ENCODE data around the gene LRRC1. TPM values are rescaled to one million over a fixed set of nuclear protein-coding genes. Genes with fewer than 3 reads are reported as not detected.

The LRRC1 gene
- total RNA-seq, 1 experiment from 2014 or later: 18.1 TPM

- no peaks in the 10 kb centered on the region for H3K9me3 ChIP-seq (ENCODE audit: low read length)
- no peaks in the 10 kb centered on the region for H3K27me3 ChIP-seq (ENCODE audit: low read length)
- H2AFZ ChIP-seq (ENCODE audit: low read length): no peak overlapping the region
- H3K4me3 ChIP-seq (ENCODE audit: low read length): no peak overlapping the region
- no peak overlapping the region for H3K9ac ChIP-seq (ENCODE audit: low read length)
- no peak for TF ChIP-seq EZH2phosphoT487 (IDR thresholded peaks at IDR 0.05; ENCODE audit: borderline replicate concordance, low read length)
- TF ChIP-seq EZH2 (IDR thresholded peaks at IDR 0.05; ENCODE audit: low read length, unreplicated experiment): no peak
- TF ChIP-seq, protein P1, sequence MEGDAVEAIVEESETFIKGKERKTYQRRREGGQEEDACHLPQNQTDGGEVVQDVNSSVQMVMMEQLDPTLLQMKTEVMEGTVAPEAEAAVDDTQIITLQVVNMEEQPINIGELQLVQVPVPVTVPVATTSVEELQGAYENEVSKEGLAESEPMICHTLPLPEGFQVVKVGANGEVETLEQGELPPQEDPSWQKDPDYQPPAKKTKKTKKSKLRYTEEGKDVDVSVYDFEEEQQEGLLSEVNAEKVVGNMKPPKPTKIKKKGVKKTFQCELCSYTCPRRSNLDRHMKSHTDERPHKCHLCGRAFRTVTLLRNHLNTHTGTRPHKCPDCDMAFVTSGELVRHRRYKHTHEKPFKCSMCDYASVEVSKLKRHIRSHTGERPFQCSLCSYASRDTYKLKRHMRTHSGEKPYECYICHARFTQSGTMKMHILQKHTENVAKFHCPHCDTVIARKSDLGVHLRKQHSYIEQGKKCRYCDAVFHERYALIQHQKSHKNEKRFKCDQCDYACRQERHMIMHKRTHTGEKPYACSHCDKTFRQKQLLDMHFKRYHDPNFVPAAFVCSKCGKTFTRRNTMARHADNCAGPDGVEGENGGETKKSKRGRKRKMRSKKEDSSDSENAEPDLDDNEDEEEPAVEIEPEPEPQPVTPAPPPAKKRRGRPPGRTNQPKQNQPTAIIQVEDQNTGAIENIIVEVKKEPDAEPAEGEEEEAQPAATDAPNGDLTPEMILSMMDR (conservative IDR thresholded peaks at IDR 0.05; ENCODE audit: low read depth, low read length): no peak
- H3K4me2 ChIP-seq (ENCODE audit: low read length): no peak overlapping the region
- BruUV-seq (replicated peaks): no TSS peak
- no peak for ATAC-seq
- no peaks in the 10 kb centered on the region for H4K20me1 ChIP-seq (ENCODE audit: low read length)
- ChIA-PET POLR2A (ENCODE audit: unreplicated experiment) (no interaction called here), CTCF (no interaction called here)
- H3K9me2 ChIP-seq (replicated peaks; ENCODE audit: low read length): no peaks in the 10 kb centered on the region
- H3K36me3 ChIP-seq (ENCODE audit: low read depth, low read length): peaks cover 4% of the 10 kb centered on the region; the same call in 1 of the 2 replicates
- intact Hi-C loops (cut with micrococcal nuclease): loop anchor here (10.0 kb wide), 1 partner anchor 128 kb away; the partner anchor contains the start of gene LRRC1
- no peaks in the 10 kb centered on the region for H3F3A ChIP-seq (ENCODE audit: low read length, unreplicated experiment)
- H3K4me1 ChIP-seq (ENCODE audit: insufficient read depth, low read length): peaks cover 17% of the 10 kb centered on the region
- no peak overlapping the region for H3K27ac ChIP-seq (ENCODE audit: low read length)
- H3K79me2 ChIP-seq (ENCODE audit: low read length): no peaks in the 10 kb centered on the region
- DNase-seq: no peak
Observed at GRCh38 chr6:53922539-53922981, 127.8 kb downstream of the LRRC1 start.

DNA sequence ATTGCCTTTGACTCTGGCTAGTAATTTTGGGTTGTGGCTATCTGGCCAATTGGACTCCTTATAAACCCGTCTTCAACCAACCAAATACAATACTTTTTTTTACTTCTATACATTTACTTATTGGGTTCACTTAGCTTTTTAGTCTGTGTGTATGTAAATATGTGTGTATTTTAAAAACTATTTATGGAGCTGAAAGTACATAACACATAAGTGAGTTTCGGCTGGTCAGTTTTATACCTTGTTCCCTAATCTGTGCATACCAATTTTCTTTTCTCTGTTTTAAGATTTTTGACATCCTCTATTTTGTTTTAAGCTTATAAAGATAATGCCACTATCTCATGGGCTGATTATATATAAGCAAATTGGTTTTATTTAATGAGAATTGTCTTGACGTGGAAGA, 129.5 kb downstream of the LRRC1 start:
- H3K79me2 ChIP-seq (ENCODE audit: low read length): no peaks in the 10 kb centered on the region
- TF ChIP-seq EZH2phosphoT487 (IDR thresholded peaks at IDR 0.05; ENCODE audit: borderline replicate concordance, low read length) (no peak), EZH2 (IDR thresholded peaks at IDR 0.05; ENCODE audit: low read length, unreplicated experiment) (no peak)
- TF ChIP-seq, protein P1 (conservative IDR thresholded peaks at IDR 0.05; ENCODE audit: low read depth, low read length): no peak
- BruUV-seq (replicated peaks): no TSS peak
- ChIA-PET CTCF (no interaction called here), POLR2A (ENCODE audit: unreplicated experiment) (interaction anchor here (0.5 to 0.7 kb wide), 2 partner anchors 123 to 194 kb away, joined by 3 to 4 read pairs; no protein-coding TSS in a partner anchor)
- H3K36me3 ChIP-seq (ENCODE audit: low read depth, low read length): peaks cover 4% of the 10 kb centered on the region; the same call in 1 of the 2 replicates
- no peak overlapping the region for H3K4me3 ChIP-seq (ENCODE audit: low read length)
- H3F3A ChIP-seq (ENCODE audit: low read length, unreplicated experiment): no peaks in the 10 kb centered on the region
- no peaks in the 10 kb centered on the region for H3K27me3 ChIP-seq (ENCODE audit: low read length)
- no peak overlapping the region for H3K27ac ChIP-seq (ENCODE audit: low read length)
- H2AFZ ChIP-seq (ENCODE audit: low read length): no peak overlapping the region
- intact Hi-C loops (cut with micrococcal nuclease): loop anchor here (10.0 kb wide), 1 partner anchor 129 kb away; the partner anchor contains the start of gene LRRC1
- H3K9me2 ChIP-seq (replicated peaks; ENCODE audit: low read length): no peaks in the 10 kb centered on the region
- DNase-seq: no peak
- no peak overlapping the region for H3K4me2 ChIP-seq (ENCODE audit: low read length)
- H4K20me1 ChIP-seq (ENCODE audit: low read length): no peaks in the 10 kb centered on the region
- H3K4me1 ChIP-seq (ENCODE audit: insufficient read depth, low read length): peaks cover 29% of the 10 kb centered on the region
- no peak overlapping the region for H3K9ac ChIP-seq (ENCODE audit: low read length)
- ATAC-seq: no peak
- no peaks in the 10 kb centered on the region for H3K9me3 ChIP-seq (ENCODE audit: low read length)

DNA sequence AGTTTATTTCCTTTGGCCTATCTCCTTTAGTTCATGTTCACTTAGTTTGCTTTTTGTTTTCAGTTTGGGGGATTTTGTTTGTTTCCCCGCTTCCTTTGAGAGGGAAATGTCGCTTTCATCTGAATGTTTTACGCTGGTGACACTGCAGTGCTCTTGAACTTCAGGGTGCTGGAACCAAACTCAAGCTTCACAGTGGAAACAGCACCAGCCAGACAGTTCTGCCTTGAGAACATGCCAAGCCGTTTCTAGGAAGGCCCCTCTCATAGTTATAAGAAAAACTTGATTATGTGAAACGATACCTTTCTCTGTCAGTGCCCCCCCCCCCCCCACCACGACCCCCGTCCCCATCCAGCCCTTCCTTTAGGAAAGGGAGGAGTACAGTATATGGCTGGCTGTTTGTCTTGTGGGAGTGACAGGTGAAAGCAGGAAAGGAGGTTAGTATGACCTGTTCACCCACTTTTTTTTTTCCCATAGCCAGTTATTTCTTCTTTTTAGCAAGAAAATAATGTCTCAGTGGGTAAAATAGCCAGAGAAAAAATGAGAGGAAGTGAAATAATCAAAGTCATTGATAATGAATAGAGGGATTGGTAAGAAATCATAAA, 130.1 kb downstream of the LRRC1 start:
- Histone ChIP-seq H3K9me3 (ENCODE audit: low read length) (no peaks in the 10 kb centered on the region), H3K4me1 (ENCODE audit: insufficient read depth, low read length) (peaks cover 35% of the 10 kb centered on the region), H3K36me3 (ENCODE audit: low read depth, low read length) (no peaks in the 10 kb centered on the region; the same call in 1 of the 2 replicates), H2AFZ (ENCODE audit: low read length) (no peak overlapping the region), H4K20me1 (ENCODE audit: low read length) (no peaks in the 10 kb centered on the region), H3K9me2 (replicated peaks; ENCODE audit: low read length) (no peaks in the 10 kb centered on the region), H3F3A (ENCODE audit: low read length, unreplicated experiment) (no peaks in the 10 kb centered on the region), H3K9ac (ENCODE audit: low read length) (no peak overlapping the region), H3K27me3 (ENCODE audit: low read length) (no peaks in the 10 kb centered on the region), H3K4me2 (ENCODE audit: low read length) (no peak overlapping the region), H3K4me3 (ENCODE audit: low read length) (no peak overlapping the region), H3K79me2 (ENCODE audit: low read length) (no peaks in the 10 kb centered on the region), H3K27ac (ENCODE audit: low read length) (no peak overlapping the region)
- ATAC-seq (no peak), DNase-seq (no peak)
- ChIA-PET POLR2A (ENCODE audit: unreplicated experiment) (no interaction called here), CTCF (no interaction called here)
- no TSS peak for BruUV-seq (replicated peaks)
- TF ChIP-seq, protein P1 (conservative IDR thresholded peaks at IDR 0.05; ENCODE audit: low read depth, low read length): no peak
- TF ChIP-seq EZH2 (IDR thresholded peaks at IDR 0.05; ENCODE audit: low read length, unreplicated experiment) (no peak), EZH2phosphoT487 (IDR thresholded peaks at IDR 0.05; ENCODE audit: borderline replicate concordance, low read length) (no peak)
- intact Hi-C loops (cut with micrococcal nuclease): loop anchor here (5.0 to 10.0 kb wide), 2 partner anchors 108 to 130 kb away; partner anchors contain the start of gene LRRC1

All from PC-3 (cell line).